ENCODE measurements around the gene LHFPL6.

LHFPL6 gene

DNA sequence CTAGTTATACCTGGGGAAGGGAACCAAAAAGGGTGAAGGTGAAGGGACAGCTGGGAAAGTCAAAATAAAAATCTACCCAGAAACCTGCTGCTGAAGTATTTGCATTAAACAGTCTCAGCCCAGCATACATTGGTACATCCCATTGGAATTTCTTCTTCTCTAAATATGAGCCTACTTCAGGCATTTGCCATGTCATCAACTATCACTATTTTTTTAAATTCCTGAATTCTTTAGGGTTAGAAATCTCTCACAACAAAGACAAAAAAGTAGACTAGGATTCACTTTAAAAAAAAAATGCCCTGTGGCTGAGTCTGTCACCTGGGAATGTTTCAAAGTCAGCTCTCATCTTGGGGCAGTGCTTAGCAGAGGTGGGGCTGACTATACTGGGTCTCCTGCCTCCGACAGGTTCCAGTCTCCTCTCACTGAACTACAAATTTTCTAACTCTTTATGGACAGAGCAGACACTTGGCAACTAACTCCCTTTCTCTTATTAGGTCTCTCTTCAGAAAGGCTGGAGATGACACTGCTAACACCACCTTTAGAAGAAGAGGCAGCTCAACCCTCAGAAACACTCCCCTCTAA is 141.2 kb downstream of the LHFPL6 start:
- no peak for DNase-seq (ENCODE audit: extremely low read depth, low read depth)
- TF ChIP-seq CTCF (IDR thresholded peaks at IDR 0.05; ENCODE audit: low read depth, low read length), result no peak

DNA sequence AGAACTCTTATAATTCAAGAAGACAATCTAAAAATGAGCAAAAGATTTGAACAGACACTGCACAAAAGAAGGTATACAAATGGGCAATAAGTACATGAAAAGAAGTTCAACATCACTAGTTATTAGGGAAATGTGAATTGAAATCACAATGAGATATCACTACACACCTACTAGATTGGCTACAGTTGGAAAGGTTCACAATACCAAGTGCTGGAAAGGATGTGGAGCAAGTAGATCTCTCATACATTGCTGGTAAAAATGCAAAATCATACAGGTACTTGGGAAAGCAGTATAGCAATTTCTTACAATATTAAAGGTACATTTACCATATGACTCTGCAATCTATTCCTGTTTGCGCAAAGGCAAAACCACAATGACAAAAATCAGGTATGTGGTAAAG is 145.7 kb downstream of the LHFPL6 start:
- TF ChIP-seq CTCF (IDR thresholded peaks at IDR 0.05; ENCODE audit: low read depth, low read length), result no peak
- no peak for DNase-seq (ENCODE audit: extremely low read depth, low read depth)

- TF ChIP-seq CTCF (IDR thresholded peaks at IDR 0.05; ENCODE audit: low read depth, low read length), result no peak
- no peak for DNase-seq (ENCODE audit: extremely low read depth, low read depth)
These were observed 147.3 kb downstream of the LHFPL6 start for GRCh38 chr13:39455521-39456175.

GRCh38 chr13:39452834-39453233 is 150.2 kb downstream of the LHFPL6 start:
- TF ChIP-seq CTCF (IDR thresholded peaks at IDR 0.05; ENCODE audit: low read depth, low read length), result no peak
- DNase-seq (ENCODE audit: extremely low read depth, low read depth), result no peak

DNA sequence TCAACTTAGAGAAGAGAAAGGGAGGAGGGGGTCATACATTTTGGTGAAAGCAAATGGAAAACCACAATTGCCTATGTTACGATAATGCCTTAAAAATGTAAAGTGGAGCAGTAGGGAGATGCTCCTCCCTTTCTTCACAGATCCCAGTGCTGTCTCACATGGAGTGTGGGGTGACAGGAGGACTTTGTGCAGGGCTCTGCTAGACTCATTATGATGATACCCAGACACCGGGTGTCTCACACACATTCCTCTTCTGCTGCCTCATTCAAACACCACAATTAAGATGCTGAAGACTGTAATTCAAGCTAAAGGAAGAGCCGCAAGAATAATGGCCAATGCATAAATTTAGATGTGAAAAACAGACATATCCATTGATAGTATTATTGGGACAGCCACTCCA is 150.6 kb downstream of the LHFPL6 start:
- no peak for TF ChIP-seq CTCF (IDR thresholded peaks at IDR 0.05; ENCODE audit: low read depth, low read length)
- no peak for DNase-seq (ENCODE audit: extremely low read depth, low read depth)

DNA sequence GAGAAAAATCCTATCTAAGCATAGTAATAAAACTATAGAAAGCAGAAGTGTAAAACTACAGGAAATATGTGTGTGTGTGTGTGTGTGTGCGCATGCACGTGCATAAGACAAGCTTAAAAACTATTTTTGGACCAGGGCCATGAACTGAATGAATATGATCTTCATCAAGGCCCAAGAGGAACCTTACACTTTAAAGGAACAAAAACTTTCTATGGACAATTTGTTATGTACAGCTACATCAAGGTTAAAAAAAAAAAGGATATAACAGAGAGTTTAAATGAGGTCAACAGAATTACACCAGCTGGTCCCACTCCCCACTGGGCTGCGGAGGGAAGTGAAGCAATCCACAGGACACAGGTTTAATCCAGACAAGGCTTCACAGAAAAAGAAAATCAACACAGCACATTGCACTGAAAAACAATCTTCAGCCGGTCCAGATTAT is 151.1 kb downstream of the LHFPL6 start:
- no peak for DNase-seq (ENCODE audit: extremely low read depth, low read depth)
- TF ChIP-seq CTCF (IDR thresholded peaks at IDR 0.05; ENCODE audit: low read depth, low read length), result no peak

GRCh38 chr13:39451301-39451700 is 151.7 kb downstream of the LHFPL6 start:
- DNase-seq (ENCODE audit: extremely low read depth, low read depth), result no peak

More at GRCh38 chr13:39451301-39451700, 151.7 kb downstream of the LHFPL6 start:
- no peak for TF ChIP-seq CTCF (IDR thresholded peaks at IDR 0.05; ENCODE audit: low read depth, low read length)

Measured in AG09319 (cell line).